H1 (cell line): ENCODE measurements around the gene FZD8. TPM values are rescaled to one million over a fixed set of nuclear protein-coding genes. Genes with fewer than 3 reads are reported as not detected.

Experiments used
- ASH2L ChIP-seq: fragments of 200-600, 300-600 bp; sonication (generic); IDR thresholded peaks from one replicate; pipeline ENCODE4 v1.7.1; 2017; ENCODE audit warnings: low read length
- BRCA1 ChIP-seq: IDR thresholded peaks from 2 replicates; pipeline ENCODE4 v1.6.1; 2012; ENCODE audit warnings: low read depth, low read length, improper control_type of control experiment
- CBX5 ChIP-seq: fragments of 300-800, 300-1000 bp; sonication (generic); IDR thresholded peaks from 2 replicates; pipeline ENCODE4 v1.7.1; 2016; ENCODE audit warnings: antibody characterized with exemption, low read length, low read depth
- CBX8 ChIP-seq: fragments of 300-800, 300-1000 bp; sonication (generic); IDR thresholded peaks from 2 replicates; pipeline ENCODE4 v1.7.1; 2016; ENCODE audit warnings: low read depth, low read length, borderline replicate concordance
- EZH2 ChIP-seq: fragments of 200-600 bp; sonication (generic); IDR thresholded peaks from 2 replicates; pipeline ENCODE4 v1.7.1; 2012; ENCODE audit warnings: low read depth, mild to moderate bottlenecking, moderate library complexity, low read length, inconsistent platforms; ENCODE audit not compliant: severe bottlenecking
- JUND ChIP-seq: IDR thresholded peaks from 2 replicates; pipeline ENCODE4 v1.6.1; 2011; ENCODE audit warnings: mild to moderate bottlenecking, improper control_type of control experiment, low read length
- KDM5A ChIP-seq: fragments of 200-600 bp; IDR thresholded peaks from 2 replicates; pipeline ENCODE4 v1.7.1; 2012; ENCODE audit warnings: mild to moderate bottlenecking, low read length, inconsistent platforms, mixed read lengths
- NANOG ChIP-seq: IDR thresholded peaks from 2 replicates; pipeline ENCODE4 v1.6.1; 2011; ENCODE audit warnings: low read length, low read depth, mild to moderate bottlenecking, inconsistent platforms; ENCODE audit not compliant: insufficient read depth, poor library complexity, severe bottlenecking
- POU5F1 ChIP-seq: IDR thresholded peaks from 2 replicates; pipeline ENCODE4 v1.6.1; 2011; ENCODE audit warnings: low read depth, mild to moderate bottlenecking, low read length, moderate library complexity
- RFX5 ChIP-seq: IDR thresholded peaks from 2 replicates; pipeline ENCODE4 v1.6.1; 2011; ENCODE audit warnings: low read depth, low read length, improper control_type of control experiment, borderline replicate concordance
- RNF2 ChIP-seq: fragments of 200-900, 300-1000 bp; sonication (generic); IDR thresholded peaks from 2 replicates; pipeline ENCODE4 v1.7.1; 2016; ENCODE audit warnings: borderline replicate concordance, low read depth, mild to moderate bottlenecking, antibody characterized with exemption, low read length; ENCODE audit not compliant: poor library complexity, severe bottlenecking; ENCODE audit errors: missing control alignments
- SAP30 ChIP-seq: fragments of 300-600 bp; sonication (generic); IDR thresholded peaks from 2 replicates; pipeline ENCODE4 v1.7.1; 2012; ENCODE audit warnings: low read length, moderate library complexity, mild to moderate bottlenecking, inconsistent platforms; ENCODE audit not compliant: insufficient read depth, insufficient replicate concordance
- SIN3A ChIP-seq, 2 experiments: IDR thresholded peaks in 1 of 2; conservative IDR thresholded peaks in 1 of 2; 2 replicates each; pipeline ENCODE4 v1.6.1; 2011 to 2012; ENCODE audit warnings: low read length in 2 of 2, improper control_type of control experiment in 1 of 2, low read depth in 1 of 2, mild to moderate bottlenecking in 1 of 2
- SIRT6 ChIP-seq: IDR thresholded peaks from one replicate; pipeline ENCODE4 v1.7.1; 2012; ENCODE audit warnings: low read length, inconsistent platforms
- SIX5 ChIP-seq: IDR thresholded peaks from 2 replicates; pipeline ENCODE4 v1.6.1; 2011; ENCODE audit warnings: mild to moderate bottlenecking, low read depth, low read length
- SRF ChIP-seq: IDR thresholded peaks from 2 replicates; pipeline ENCODE4 v1.6.1; 2011; ENCODE audit warnings: mild to moderate bottlenecking, low read depth, low read length, moderate library complexity
- SUZ12 ChIP-seq: fragments of 200-600 bp; sonication (generic); IDR thresholded peaks from 2 replicates; pipeline ENCODE4 v1.6.1; 2012; ENCODE audit warnings: mild to moderate bottlenecking, inconsistent platforms, low read length, moderate library complexity, mixed read lengths
- TAF1 ChIP-seq: IDR thresholded peaks from 2 replicates; pipeline ENCODE4 v1.6.1; 2011; ENCODE audit warnings: mild to moderate bottlenecking, low read depth, low read length
- TAF7 ChIP-seq: optimal IDR thresholded peaks from 2 replicates; pipeline ENCODE3; 2011; ENCODE audit warnings: low read depth, mild to moderate bottlenecking, inconsistent platforms, low read length, moderate library complexity, borderline replicate concordance
- polyA plus RNA-seq, 7 experiments: library from polyadenylated mRNA; depleted of rRNA in 3 of 7; stranded (reverse) in 5 of 7; unstranded in 2 of 7; fragments of >200 nt in 5 of 7; fragments of 200-250 nt in 2 of 7; gene quantifications; 1 replicate in 5 of 7; 2 replicates in 1 of 7; 4 replicates in 1 of 7; pipeline versions ENCODE4 v1.2.1 to v1.2.3, GENCODE V29; 2011 to 2013; ENCODE audit warnings: missing spikeins in 2 of 7, mixed read lengths in 2 of 7
- total RNA-seq: library from RNA; stranded (reverse); fragmentation: NEBNext Ultra II Directional; extraction: Animal tissue kit (Norgen Biotek cat#: 25700); gene quantifications from 2 replicates; pipeline ENCODE4 v1.2.1, GENCODE V29; 2021

Gene FZD8
- total and polyA plus RNA-seq, 2 of the 8 experiments (the other 6 are each of a cell fraction or from before 2014, with no cell fraction given) = 4.8 to 7.1 TPM

GRCh38 chr10:35639728-35640401 lies 2.2 kb downstream of the FZD8 start (continued):
- no peak for TF ChIP-seq BRCA1
- 0 out of 2 replicates have a peak, but pooled peaks have one; percentile 37 for TF ChIP-seq SUZ12
- TF ChIP-seq SIRT6 = no peak
- TF ChIP-seq SAP30 = no peak
- no peak for TF ChIP-seq ASH2L
- no peak for TF ChIP-seq SRF
- TF ChIP-seq RFX5 = no peak
- peak; percentile 64 for TF ChIP-seq RNF2
- TF ChIP-seq TAF7 = no peak
- peak; percentile 46 for TF ChIP-seq EZH2
- no peak for TF ChIP-seq SIX5
- TF ChIP-seq CBX8 = no peak
- TF ChIP-seq TAF1 = 0 out of 2 replicates have a peak, but pooled peaks have one; percentile 4
- TF ChIP-seq POU5F1 = no peak
- peak in 1 of 2 experiments; percentile 47; a peak in 1 of 4 replicates for TF ChIP-seq SIN3A (conservative IDR thresholded peaks at IDR 0.05 in 1 of 2, IDR thresholded peaks at IDR 0.05 in 1 of 2; ENCODE audit: low read depth in 1 of 2, low read length in 2 of 2)
- TF ChIP-seq KDM5A = no peak
- no peak for TF ChIP-seq NANOG
- no peak for TF ChIP-seq CBX5
- no peak for TF ChIP-seq JUND
